Cardiac muscle cell (in vitro differentiated cells and primary cell): ENCODE results near the gene PTPN7. TPM values are rescaled to one million over a fixed set of nuclear protein-coding genes. Genes with fewer than 3 reads are reported as not detected.

Source experiments
- DNase-seq, 2 donors: peaks; one replicate each; pipeline versions ENCODE4 v3.0.0 to v3.0.0-alpha.2; 2010 to 2017; ENCODE audit warnings: low read depth in 1 of 2, low spot score in 1 of 2
- H3K27ac ChIP-seq: fragments of 200-600 bp; sonication (generic); 2 replicates; pipeline ENCODE4 v1.5.1; 2016
- H3K27me3 ChIP-seq: fragments of 200-600 bp; sonication (generic); 2 replicates; pipeline ENCODE4 v1.6.0; 2016; ENCODE audit warnings: control low read depth
- H3K36me3 ChIP-seq: fragments of 200-600 bp; sonication (generic); 2 replicates; pipeline ENCODE4 v1.5.1; 2016; ENCODE audit warnings: control low read depth
- H3K4me1 ChIP-seq: fragments of 200-600 bp; sonication (generic); 2 replicates; pipeline ENCODE4 v1.8.1; 2017; ENCODE audit warnings: low read depth, mild to moderate bottlenecking, mixed run types
- H3K4me3 ChIP-seq: fragments of 200-600 bp; sonication (generic); 2 replicates; pipeline ENCODE4 v1.5.1; 2016; ENCODE audit warnings: mild to moderate bottlenecking
- H3K9me3 ChIP-seq: fragments of 200-600 bp; sonication (generic); 2 replicates; pipeline ENCODE4 v1.5.1; 2017; ENCODE audit warnings: low read depth, mild to moderate bottlenecking, control low read depth
- polyA plus RNA-seq: library from polyadenylated mRNA; unstranded; fragments of >200 nt; fragmentation: Nextera tagmentation; extraction: Ambion mirVana; gene quantifications from 2 replicates; pipeline ENCODE4 v1.2.1, GENCODE V29; 2016
- total RNA-seq: library from RNA; depleted of rRNA; stranded (reverse); fragments of >200 nt; gene quantifications from 2 replicates; pipeline ENCODE4 v1.2.3, GENCODE V29; 2016
- TF ChIP-seq, protein P1 (sequence below): IDR thresholded peaks from 2 replicates; pipeline ENCODE4 v1.5.1; 2012; ENCODE audit warnings: low read depth, mild to moderate bottlenecking, low read length

The PTPN7 gene
- total and polyA plus RNA-seq, 2 experiments from 2014 or later: not detected

DNA sequence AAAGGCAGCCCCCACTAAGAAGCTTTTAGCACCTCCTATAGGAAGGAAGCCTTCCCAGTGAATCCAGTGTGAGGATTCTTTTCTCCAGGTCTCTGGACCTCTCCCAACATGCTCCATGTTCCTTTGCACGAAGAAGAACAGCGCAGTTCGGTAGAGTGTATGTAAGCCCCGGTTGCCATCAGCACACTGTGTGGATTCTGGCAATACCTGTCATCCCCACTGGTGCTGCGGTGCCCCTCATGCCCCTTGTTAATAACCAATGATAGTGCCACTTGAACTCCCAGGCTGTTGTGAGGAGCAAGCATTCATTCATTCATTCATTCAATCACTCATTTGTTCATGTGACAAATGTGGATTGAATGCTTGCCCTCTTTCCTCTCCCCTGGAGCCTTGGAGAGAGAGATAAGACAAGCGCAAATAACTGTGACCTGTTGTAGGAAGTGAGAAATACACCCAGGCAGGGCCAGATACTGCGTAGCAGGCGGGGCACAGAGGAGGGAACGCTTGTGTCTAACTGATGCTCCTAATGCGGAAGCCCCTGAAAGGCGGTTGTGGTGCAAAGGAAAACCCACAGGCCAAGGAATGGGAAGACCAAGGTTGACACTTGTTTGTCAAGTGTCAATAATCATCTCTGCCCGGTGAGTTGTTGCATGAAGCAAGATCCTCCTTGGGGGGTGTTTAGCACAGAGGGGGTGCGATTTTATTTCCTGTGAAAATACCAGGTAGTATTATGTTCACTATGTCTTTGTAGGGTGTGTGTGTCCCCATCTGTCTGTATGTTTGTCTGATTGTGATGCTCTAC lies 43.0 kb upstream of the PTPN7 start:
- Histone ChIP-seq H3K4me1 (no peaks in the 10 kb centered on the region), H3K9me3 (no peaks in the 10 kb centered on the region), H3K27me3 (no peaks in the 10 kb centered on the region), H3K27ac (no peak overlapping the region), H3K36me3 (no peaks in the 10 kb centered on the region), H3K4me3 (no peak overlapping the region)
- no peak for DNase-seq
- TF ChIP-seq, protein P1, sequence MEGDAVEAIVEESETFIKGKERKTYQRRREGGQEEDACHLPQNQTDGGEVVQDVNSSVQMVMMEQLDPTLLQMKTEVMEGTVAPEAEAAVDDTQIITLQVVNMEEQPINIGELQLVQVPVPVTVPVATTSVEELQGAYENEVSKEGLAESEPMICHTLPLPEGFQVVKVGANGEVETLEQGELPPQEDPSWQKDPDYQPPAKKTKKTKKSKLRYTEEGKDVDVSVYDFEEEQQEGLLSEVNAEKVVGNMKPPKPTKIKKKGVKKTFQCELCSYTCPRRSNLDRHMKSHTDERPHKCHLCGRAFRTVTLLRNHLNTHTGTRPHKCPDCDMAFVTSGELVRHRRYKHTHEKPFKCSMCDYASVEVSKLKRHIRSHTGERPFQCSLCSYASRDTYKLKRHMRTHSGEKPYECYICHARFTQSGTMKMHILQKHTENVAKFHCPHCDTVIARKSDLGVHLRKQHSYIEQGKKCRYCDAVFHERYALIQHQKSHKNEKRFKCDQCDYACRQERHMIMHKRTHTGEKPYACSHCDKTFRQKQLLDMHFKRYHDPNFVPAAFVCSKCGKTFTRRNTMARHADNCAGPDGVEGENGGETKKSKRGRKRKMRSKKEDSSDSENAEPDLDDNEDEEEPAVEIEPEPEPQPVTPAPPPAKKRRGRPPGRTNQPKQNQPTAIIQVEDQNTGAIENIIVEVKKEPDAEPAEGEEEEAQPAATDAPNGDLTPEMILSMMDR: no peak

DNA sequence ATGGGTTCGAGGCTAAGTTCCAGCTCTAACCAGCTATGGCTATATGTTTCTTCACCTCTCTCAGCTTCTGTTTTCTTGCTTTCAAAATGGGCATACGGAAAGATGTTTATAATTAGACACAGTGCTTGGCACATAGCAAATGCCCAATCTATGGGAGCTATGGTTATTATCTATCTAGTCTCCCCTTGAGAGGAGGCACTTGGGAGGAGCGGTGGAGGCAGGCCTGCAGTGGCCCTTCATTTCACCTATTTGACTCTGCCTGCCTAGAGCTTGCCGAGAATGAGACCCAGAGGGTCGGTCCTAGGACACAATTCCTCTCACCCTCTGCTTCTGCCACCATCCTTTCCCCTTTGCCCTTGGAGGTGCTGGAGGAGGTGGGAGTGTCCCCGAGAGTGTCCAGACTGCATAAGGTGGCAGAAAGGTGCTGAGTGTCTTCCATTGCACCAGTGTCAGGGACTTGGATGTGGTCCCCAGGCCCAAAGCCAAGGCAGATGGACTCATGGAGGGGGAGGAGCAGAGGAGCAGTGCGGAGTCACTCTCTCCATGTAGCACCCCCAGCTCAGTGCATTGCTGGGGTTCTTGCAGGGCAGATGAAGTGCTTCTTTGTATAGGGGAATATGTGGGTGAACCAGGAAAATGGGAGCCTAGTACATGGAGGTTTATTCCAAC lies 42.2 kb upstream of the PTPN7 start:
- TF ChIP-seq, protein P1: no peak
- no peaks in the 10 kb centered on the region for H3K4me1 ChIP-seq
- no peaks in the 10 kb centered on the region for H3K36me3 ChIP-seq
- no peak overlapping the region for H3K27ac ChIP-seq
- no peaks in the 10 kb centered on the region for H3K9me3 ChIP-seq
- DNase-seq: no peak
- no peak overlapping the region for H3K4me3 ChIP-seq
- H3K27me3 ChIP-seq: peaks cover 4% of the 10 kb centered on the region

DNA sequence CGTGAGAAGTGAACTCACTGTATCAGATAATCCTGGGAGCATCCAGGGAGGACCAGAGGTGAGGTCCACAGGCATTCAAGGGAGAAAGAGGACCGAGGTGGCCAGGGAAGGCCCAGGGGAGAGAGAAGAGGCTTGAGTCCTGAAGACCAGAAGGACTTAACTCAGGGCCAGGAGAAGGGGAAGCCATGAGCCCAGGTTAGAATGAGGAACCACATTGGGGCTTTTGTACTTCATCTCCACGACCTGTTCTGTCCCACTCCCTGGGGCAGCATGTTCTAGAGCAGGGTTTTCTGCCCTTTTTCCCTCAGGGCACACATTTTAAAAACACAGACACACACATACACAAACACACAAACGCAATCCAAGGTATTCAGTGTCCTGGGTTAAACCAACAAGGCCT lies 41.6 kb upstream of the PTPN7 start:
- Histone ChIP-seq H3K9me3 (no peaks in the 10 kb centered on the region), H3K4me1 (no peaks in the 10 kb centered on the region), H3K27ac (no peak overlapping the region), H3K36me3 (no peaks in the 10 kb centered on the region), H3K27me3 (peaks cover 9% of the 10 kb centered on the region), H3K4me3 (no peak overlapping the region)
- DNase-seq: no peak
- TF ChIP-seq, protein P1: no peak

DNA sequence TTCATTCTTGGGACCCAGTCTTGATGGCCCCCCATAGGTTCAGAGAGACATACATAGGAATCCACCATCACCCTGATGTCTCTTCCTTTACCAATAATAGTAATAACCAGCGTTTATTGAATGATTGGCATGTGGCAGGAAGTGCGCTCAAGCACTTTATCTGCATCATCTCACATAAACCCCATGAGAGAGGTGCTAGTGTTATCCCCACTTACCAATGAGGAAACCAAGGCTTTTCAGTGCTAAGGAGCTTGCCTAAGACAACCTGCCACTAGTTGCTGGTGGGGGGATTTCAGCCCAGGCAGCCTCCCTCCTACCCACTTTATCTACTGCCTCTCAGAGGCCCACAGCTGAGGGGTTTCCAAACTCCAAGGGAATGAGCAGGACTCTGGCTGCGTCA lies 40.9 kb upstream of the PTPN7 start:
- Histone ChIP-seq H3K27me3 (peaks cover 16% of the 10 kb centered on the region), H3K36me3 (no peaks in the 10 kb centered on the region), H3K4me3 (no peak overlapping the region), H3K27ac (no peak overlapping the region), H3K9me3 (no peaks in the 10 kb centered on the region), H3K4me1 (no peaks in the 10 kb centered on the region)
- TF ChIP-seq, protein P1: no peak
- DNase-seq: no peak

DNA sequence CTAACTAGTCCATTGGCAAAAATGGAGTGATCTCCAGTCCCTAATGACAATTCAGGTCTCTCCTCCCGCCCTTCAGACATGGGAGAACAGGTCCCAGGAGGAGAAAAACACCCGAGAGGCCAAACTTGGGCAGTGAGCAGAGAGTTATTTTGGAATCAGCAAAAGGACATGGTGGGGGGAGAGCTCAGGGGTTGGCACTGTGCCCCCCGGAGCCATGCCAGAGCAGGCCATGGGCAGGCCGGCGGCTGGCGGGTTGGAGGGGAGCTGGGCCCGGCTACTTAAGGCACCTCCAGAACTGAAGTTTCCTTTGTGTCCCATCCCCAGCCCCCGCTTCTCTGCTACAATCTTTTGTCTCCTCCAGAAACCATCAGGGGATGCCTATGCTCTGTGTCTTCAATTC lies 40.3 kb upstream of the PTPN7 start:
- Histone ChIP-seq H3K4me1 (no peaks in the 10 kb centered on the region), H3K9me3 (no peaks in the 10 kb centered on the region), H3K4me3 (no peak overlapping the region), H3K27ac (no peak overlapping the region), H3K27me3 (peaks cover 22% of the 10 kb centered on the region), H3K36me3 (no peaks in the 10 kb centered on the region)
- DNase-seq: no peak
- TF ChIP-seq, protein P1: no peak
